Measurements from ENCODE around the gene ZNF562. TPM values are rescaled to one million over a fixed set of nuclear protein-coding genes. Genes with fewer than 3 reads are reported as not detected.

ZNF562 gene
- total RNA-seq, 1 experiment from 2014 or later: 29.5 TPM

- no TSS peak for BruUV-seq (replicated peaks)
- in situ Hi-C loops (cut with HindIII; ENCODE audit: low pct_unique_long_range_greater_than_20kb, low sequenced_read_pairs): no loop called here
- H3K36me3 ChIP-seq (ENCODE audit: control insufficient read depth, insufficient read depth, low read length): peaks cover 10% of the 10 kb centered on the region
Measured at GRCh38 chr19:9615844-9616243, 59.1 kb downstream of the ZNF562 start.

GRCh38 chr19:9610484-9611113 is 64.3 kb downstream of the ZNF562 start:
- Histone ChIP-seq H3K27me3 (ENCODE audit: control insufficient read depth, insufficient read depth, low read length) (no peaks in the 10 kb centered on the region), H3K27ac (ENCODE audit: low read length) (no peak overlapping the region), H3K36me3 (ENCODE audit: control insufficient read depth, insufficient read depth, low read length) (peaks cover 4% of the 10 kb centered on the region), H3K4me3 (ENCODE audit: low read depth in 2 of 2, low read length in 2 of 2) (no peak overlapping the region), H3K4me1 (ENCODE audit: control insufficient read depth, insufficient read depth, low read length) (no peaks in the 10 kb centered on the region), H3K9me3 (ENCODE audit: control insufficient read depth, insufficient read depth, low read depth, low read length) (peaks cover 40% of the 10 kb centered on the region)
- in situ Hi-C loops (cut with HindIII; ENCODE audit: low pct_unique_long_range_greater_than_20kb, low sequenced_read_pairs): no loop called here
- DNase-seq (ENCODE audit: low read depth, low spot score): no peak
- TF ChIP-seq CTCF (IDR thresholded peaks at IDR 0.05) (no peak), SIN3A (IDR thresholded peaks at IDR 0.05; ENCODE audit: borderline replicate concordance, insufficient read depth, low read depth, low read length) (no peak), TCF7L2 (IDR thresholded peaks at IDR 0.05; ENCODE audit: low read depth, low read length) (no peak), REST (IDR thresholded peaks at IDR 0.05; ENCODE audit: insufficient read depth in 1 of 2, low read depth in 2 of 2, low read length in 1 of 2) (no peak), POLR2AphosphoS5 (IDR thresholded peaks at IDR 0.05; ENCODE audit: low read depth, low read length) (no peak)
- ChIA-PET POLR2A (no interaction called here), CTCF (no interaction called here)
- intact Hi-C loops (cut with micrococcal nuclease; ENCODE audit: unreplicated experiment): no loop called here
- ATAC-seq: no peak
- TSS peak; percentile 54 for BruUV-seq (replicated peaks)

More at GRCh38 chr19:9615844-9616243, 59.1 kb downstream of the ZNF562 start:
- no peak overlapping the region for H3K4me3 ChIP-seq (ENCODE audit: low read depth in 2 of 2, low read length in 2 of 2)
- intact Hi-C loops (cut with micrococcal nuclease; ENCODE audit: unreplicated experiment): no loop called here
- no peaks in the 10 kb centered on the region for H3K4me1 ChIP-seq (ENCODE audit: control insufficient read depth, insufficient read depth, low read length)
- POLR2A ChIA-PET: no interaction called here
- H3K27me3 ChIP-seq (ENCODE audit: control insufficient read depth, insufficient read depth, low read length): no peaks in the 10 kb centered on the region
- no peak for TF ChIP-seq CTCF (IDR thresholded peaks at IDR 0.05)
- no peak for TF ChIP-seq REST (IDR thresholded peaks at IDR 0.05; ENCODE audit: insufficient read depth in 1 of 2, low read depth in 2 of 2, low read length in 1 of 2)
- no peak for TF ChIP-seq TCF7L2 (IDR thresholded peaks at IDR 0.05; ENCODE audit: low read depth, low read length)
- no peak for TF ChIP-seq POLR2AphosphoS5 (IDR thresholded peaks at IDR 0.05; ENCODE audit: low read depth, low read length)
- TF ChIP-seq SIN3A (IDR thresholded peaks at IDR 0.05; ENCODE audit: borderline replicate concordance, insufficient read depth, low read depth, low read length): no peak
- H3K9me3 ChIP-seq (ENCODE audit: control insufficient read depth, insufficient read depth, low read depth, low read length): peaks cover 29% of the 10 kb centered on the region
- CTCF ChIA-PET: no interaction called here
- ATAC-seq (no peak), DNase-seq (ENCODE audit: low read depth, low spot score) (no peak)
- no peak overlapping the region for H3K27ac ChIP-seq (ENCODE audit: low read length)

Data from Panc1 (cell line).